Endothelial cell of umbilical vein (primary cell): Measurements from ENCODE around the gene CLDN8. TPM values are rescaled to one million over a fixed set of nuclear protein-coding genes. Genes with fewer than 3 reads are reported as not detected.

Experiments
- BruUV-seq: library from RNA; stranded (reverse); fragments of 400-500 nt; replicated peaks from 2 replicates; lab custom pipeline; 2021; lab: Mats Ljungman, UMichigan
- CTCF ChIA-PET: fragments of 300-600, 350-600 bp; sonication (Branson Sonifier 250); formaldehyde crosslinking; loops from one replicate; lab custom pipeline; 2021; ENCODE audit warnings: antibody characterized with exemption, inconsistent platforms; lab: Charles Lee
- POLR2A ChIA-PET: fragments of 300-600, 350-600 bp; sonication (Branson Sonifier 250); formaldehyde crosslinking; loops from one replicate; lab custom pipeline; 2021; ENCODE audit warnings: antibody characterized with exemption, inconsistent platforms; lab: Charles Lee
- DNase-seq: peaks from one replicate; pipeline ENCODE4 v3.0.0-alpha.2; 2011; ENCODE audit warnings: low read depth, low spot score
- FAIRE-seq: peaks from 2 replicates; lab custom pipeline; 2011; peaks lifted over from hg19 to GRCh38; lab: Jason Lieb, UNC
- H2AFZ ChIP-seq: 2 replicates; pipeline ENCODE4 v1.6.0; 2012; ENCODE audit warnings: low read depth, low read length, control low read depth, inconsistent platforms
- H3K27ac ChIP-seq: 2 replicates; pipeline ENCODE4 v1.5.1; 2011; ENCODE audit warnings: low read depth, mild to moderate bottlenecking, control low read depth, low read length, moderate library complexity; ENCODE audit not compliant: insufficient read depth
- H3K27me3 ChIP-seq, 2 experiments: 2 replicates each; pipeline versions ENCODE4 v1.6.0 to v1.6.1; 2011; ENCODE audit warnings: low read length in 2 of 2, mixed read lengths in 1 of 2; ENCODE audit not compliant: control insufficient read depth in 2 of 2, insufficient read depth in 2 of 2
- H3K36me3 ChIP-seq, 2 experiments: 2 replicates in 1 of 2; 3 replicates in 1 of 2; pipeline ENCODE4 v1.5.1; 2011; ENCODE audit warnings: low read length in 2 of 2, mild to moderate bottlenecking in 1 of 2, moderate library complexity in 1 of 2; ENCODE audit not compliant: control insufficient read depth in 2 of 2, insufficient read depth in 2 of 2; ENCODE audit errors: extremely low read depth in 1 of 2
- H3K4me1 ChIP-seq: 3 replicates; pipeline ENCODE4 v1.5.1; 2011; ENCODE audit warnings: mild to moderate bottlenecking, low read length; ENCODE audit not compliant: control insufficient read depth, insufficient read depth; ENCODE audit errors: extremely low read depth
- H3K4me2 ChIP-seq: 2 replicates; pipeline ENCODE4 v1.6.1; 2011; ENCODE audit warnings: low read length, control low read depth, mixed read lengths; ENCODE audit not compliant: insufficient read depth
- H3K4me3 ChIP-seq, 3 experiments: fragments of 200-600 bp in 1 of 3; sonication (generic), shearing (Covaris generic) in 1 of 3; replicated peaks in 1 of 3; 2 replicates each; pipeline ENCODE4 v1.5.1; 2011 to 2016; ENCODE audit warnings: control low read depth in 3 of 3, low read length in 3 of 3, mild to moderate bottlenecking in 2 of 3, inconsistent platforms in 1 of 3, low read depth in 1 of 3, moderate library complexity in 1 of 3; ENCODE audit not compliant: insufficient read depth in 1 of 3
- H3K79me2 ChIP-seq: 2 replicates; pipeline ENCODE4 v1.6.0; 2012; ENCODE audit warnings: low read length, inconsistent platforms; ENCODE audit not compliant: control insufficient read depth, insufficient read depth
- H3K9ac ChIP-seq: replicated peaks from 2 replicates; pipeline ENCODE3; 2011; ENCODE audit warnings: low read length, control low read depth; ENCODE audit not compliant: insufficient read depth; ENCODE audit errors: extremely low read depth
- H3K9me1 ChIP-seq: replicated peaks from 3 replicates; pipeline ENCODE4 v1.6.0; 2011; ENCODE audit warnings: mild to moderate bottlenecking, low read length; ENCODE audit not compliant: control insufficient read depth, insufficient read depth; ENCODE audit errors: extremely low read depth
- H3K9me3 ChIP-seq: replicated peaks from 2 replicates; pipeline ENCODE4 v1.5.1; 2012; ENCODE audit warnings: low read length, inconsistent platforms; ENCODE audit not compliant: control insufficient read depth, insufficient read depth
- H4K20me1 ChIP-seq: replicated peaks from 2 replicates; pipeline ENCODE3; 2011; ENCODE audit warnings: mild to moderate bottlenecking, low read length; ENCODE audit not compliant: control insufficient read depth, insufficient read depth; ENCODE audit errors: extremely low read depth
- CTCF ChIP-seq, 2 donors: IDR thresholded peaks; 1 replicate in 1 of 2; 2 replicates in 1 of 2; pipeline ENCODE4 v1.5.1; 2011; ENCODE audit warnings: low read length in 2 of 2, mild to moderate bottlenecking in 2 of 2, moderate library complexity in 2 of 2, control low read depth in 1 of 2, inconsistent platforms in 1 of 2, low read depth in 1 of 2; ENCODE audit not compliant: insufficient read depth in 1 of 2; ENCODE audit errors: extremely low read depth in 1 of 2
- EZH2 ChIP-seq: IDR thresholded peaks from 2 replicates; pipeline ENCODE4 v1.6.1; 2012; ENCODE audit warnings: borderline replicate concordance, low read depth, mild to moderate bottlenecking, moderate library complexity, low read length, inconsistent platforms; ENCODE audit not compliant: severe bottlenecking
- GATA2 ChIP-seq: IDR thresholded peaks from 2 replicates; pipeline ENCODE4 v1.7.0; 2011; ENCODE audit warnings: low read depth, mild to moderate bottlenecking, moderate library complexity, mixed read lengths, low read length; ENCODE audit not compliant: insufficient read length, insufficient read depth
- JUN ChIP-seq: IDR thresholded peaks from 2 replicates; pipeline ENCODE4 v1.6.1; 2011; ENCODE audit warnings: borderline replicate concordance, low read depth; ENCODE audit not compliant: insufficient read length, insufficient read depth
- MAX ChIP-seq: IDR thresholded peaks from 2 replicates; pipeline ENCODE4 v1.6.1; 2011; ENCODE audit not compliant: insufficient read depth, insufficient read length
- MYC ChIP-seq: IDR thresholded peaks from one replicate; pipeline ENCODE4 v1.6.1; 2011; ENCODE audit warnings: mild to moderate bottlenecking, low read depth, low read length
- POLR2AphosphoS5 ChIP-seq: IDR thresholded peaks from 2 replicates; pipeline ENCODE4 v1.6.1; 2012; ENCODE audit warnings: low read depth, mild to moderate bottlenecking, control low read depth, low read length, moderate library complexity; ENCODE audit not compliant: insufficient read depth
- dilution Hi-C: fragments of 300-500 bp; cut with MboI; formaldehyde crosslinking; loops from one replicate; pipeline ENCODE4 v1.15.0; 2019; ENCODE audit warnings: low sequenced_read_pairs; ENCODE audit not compliant: extremely low pct_ligation_motif_present
- intact Hi-C: fragments of 100-400 bp; cut with micrococcal nuclease; formaldehyde crosslinking; loops from one replicate; pipeline ENCODE4 v1.10.0; 2022
- polyA plus RNA-seq, 4 experiments: library from polyadenylated mRNA; depleted of rRNA in 3 of 4; stranded (reverse) in 3 of 4; unstranded in 1 of 4; fragments of >200 nt; gene quantifications; 2 replicates each; pipeline versions ENCODE4 v1.2.1 to v1.2.3, GENCODE V29; 2011 to 2012; ENCODE audit warnings: missing spikeins in 1 of 4
- total RNA-seq: library from RNA; stranded (reverse); gene quantifications from 2 replicates; pipeline ENCODE4 v1.2.3, GENCODE V29; 2021

The CLDN8 gene
- total and polyA plus RNA-seq, 2 donors (not counting 3 experiments of a cell fraction or from before 2014, with no cell fraction given) = not detected

GRCh38 chr21:30194701-30195299, 21.1 kb downstream of the CLDN8 start:
- no TSS peak for BruUV-seq
- no peaks in the 10 kb centered on the region for H3K36me3 ChIP-seq
- TF ChIP-seq EZH2 = no peak
- dilution Hi-C loops = no loop called here
- POLR2A ChIA-PET = no interaction called here
- H3K9ac ChIP-seq = no peak overlapping the region
- H3K9me3 ChIP-seq = no peaks in the 10 kb centered on the region
- intact Hi-C loops = no loop called here
- no peaks in the 10 kb centered on the region for H4K20me1 ChIP-seq
- H2AFZ ChIP-seq = no peak overlapping the region
- H3K79me2 ChIP-seq = no peaks in the 10 kb centered on the region
- no peaks in the 10 kb centered on the region for H3K27me3 ChIP-seq
- CTCF ChIA-PET = no interaction called here
- FAIRE-seq = no peak
- H3K9me1 ChIP-seq = no peaks in the 10 kb centered on the region
- no peak overlapping the region for H3K27ac ChIP-seq
- H3K4me2 ChIP-seq = no peak overlapping the region
- no peaks in the 10 kb centered on the region for H3K4me1 ChIP-seq
- DNase-seq = no peak
- H3K4me3 ChIP-seq = no peak overlapping the region

- H2AFZ ChIP-seq = no peak overlapping the region
- no peaks in the 10 kb centered on the region for H3K9me1 ChIP-seq
- no peak overlapping the region for H3K4me2 ChIP-seq
- no peaks in the 10 kb centered on the region for H3K9me3 ChIP-seq
- no peaks in the 10 kb centered on the region for H4K20me1 ChIP-seq
- H3K27me3 ChIP-seq = no peaks in the 10 kb centered on the region
- no peak overlapping the region for H3K9ac ChIP-seq
- H3K4me1 ChIP-seq = no peaks in the 10 kb centered on the region
- H3K36me3 ChIP-seq = no peaks in the 10 kb centered on the region
- no peak overlapping the region for H3K4me3 ChIP-seq
- BruUV-seq = no TSS peak
- FAIRE-seq = no peak
- no peak for DNase-seq
- POLR2A ChIA-PET = no interaction called here
- H3K27ac ChIP-seq = no peak overlapping the region
- no peaks in the 10 kb centered on the region for H3K79me2 ChIP-seq
- TF ChIP-seq CTCF (IDR thresholded peaks at IDR 0.05; ENCODE audit: extremely low read depth in 1 of 2, insufficient read depth in 1 of 2, low read depth in 1 of 2, low read length in 2 of 2) = no peak
- no peak for TF ChIP-seq POLR2AphosphoS5
- TF ChIP-seq MAX = no peak
- no peak for TF ChIP-seq JUN
- no peak for TF ChIP-seq GATA2
- no peak for TF ChIP-seq MYC
- intact Hi-C loops = no loop called here
- dilution Hi-C loops = no loop called here
- CTCF ChIA-PET = no interaction called here
Observed at GRCh38 chr21:30193201-30193600, 22.7 kb downstream of the CLDN8 start.
